Measurements from ENCODE around the gene SLC8A3.

SLC8A3 gene

DNA sequence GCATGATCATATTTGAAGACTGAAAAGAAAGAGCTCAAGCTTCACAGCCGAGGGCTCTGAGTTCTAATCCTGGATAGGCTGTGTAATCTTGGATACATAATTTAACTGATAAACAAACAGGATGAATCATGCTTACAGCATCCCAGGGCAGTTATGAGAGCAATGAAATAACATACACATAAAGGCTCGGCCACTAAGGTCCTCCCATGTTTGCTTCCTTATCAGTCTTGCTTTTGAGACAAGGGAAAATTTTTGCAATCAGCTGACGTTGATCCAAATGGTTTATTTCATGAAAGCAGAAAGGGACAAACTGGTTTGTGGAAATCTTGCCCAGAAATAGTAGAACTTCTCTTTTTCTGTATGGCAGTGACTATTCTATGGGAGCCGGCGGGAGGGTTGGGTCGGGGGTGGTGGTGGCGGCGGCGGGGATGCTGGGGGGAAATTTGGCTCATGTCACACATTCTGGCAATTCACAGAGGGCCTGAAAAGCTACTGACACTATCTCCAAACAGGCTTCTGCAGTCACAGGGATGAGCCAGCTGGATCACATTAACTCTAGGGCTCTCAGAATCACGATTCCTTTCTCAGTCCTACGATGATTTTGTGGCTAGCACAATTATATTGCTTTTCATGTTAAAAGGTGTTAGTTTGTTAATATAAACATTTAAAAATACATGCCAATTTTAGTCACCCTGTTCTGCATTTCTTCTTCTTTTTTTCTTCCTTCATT is 124.5 kb downstream of the SLC8A3 start:
- DNase-seq = no peak

DNA sequence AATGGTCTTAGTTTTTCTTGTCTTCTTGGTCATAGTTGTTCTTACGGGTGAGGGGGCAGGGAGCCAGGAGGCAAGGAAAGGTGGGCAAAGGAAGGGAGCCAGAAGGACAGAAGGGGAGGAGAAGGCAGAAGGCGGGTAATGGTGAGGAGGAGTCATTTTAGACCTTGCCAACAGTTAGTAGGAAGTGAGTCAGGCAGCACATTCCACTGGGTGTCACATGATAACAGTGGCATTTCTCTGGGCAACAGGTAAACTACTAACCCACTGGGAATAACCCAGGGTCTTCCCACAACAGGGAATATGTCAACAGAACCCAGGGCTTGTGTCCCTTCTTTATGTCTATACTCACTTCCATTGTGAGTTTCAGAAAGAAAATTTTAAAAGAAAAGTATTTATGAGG is 127.6 kb downstream of the SLC8A3 start:
- DNase-seq = no peak

DNA sequence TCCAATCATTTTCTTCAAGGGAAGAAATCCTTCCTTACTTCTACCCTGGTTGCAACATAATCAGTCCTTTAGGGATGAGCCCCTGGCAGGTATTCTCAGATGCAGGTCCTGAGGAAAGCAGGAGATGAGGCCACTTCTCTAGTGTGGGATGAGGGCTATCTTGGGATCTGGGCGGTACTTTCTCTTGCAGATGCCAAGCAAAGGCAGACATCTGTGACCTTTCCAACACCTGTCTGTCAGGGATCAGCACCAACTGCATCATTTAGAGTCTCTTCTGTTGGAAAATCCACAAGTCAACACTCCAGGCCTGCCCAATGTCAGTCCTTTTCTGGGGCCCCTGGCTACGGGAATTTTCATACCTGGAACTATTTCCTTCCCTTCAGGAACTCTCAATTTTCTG is 129.2 kb downstream of the SLC8A3 start:
- no peak for DNase-seq

DNA sequence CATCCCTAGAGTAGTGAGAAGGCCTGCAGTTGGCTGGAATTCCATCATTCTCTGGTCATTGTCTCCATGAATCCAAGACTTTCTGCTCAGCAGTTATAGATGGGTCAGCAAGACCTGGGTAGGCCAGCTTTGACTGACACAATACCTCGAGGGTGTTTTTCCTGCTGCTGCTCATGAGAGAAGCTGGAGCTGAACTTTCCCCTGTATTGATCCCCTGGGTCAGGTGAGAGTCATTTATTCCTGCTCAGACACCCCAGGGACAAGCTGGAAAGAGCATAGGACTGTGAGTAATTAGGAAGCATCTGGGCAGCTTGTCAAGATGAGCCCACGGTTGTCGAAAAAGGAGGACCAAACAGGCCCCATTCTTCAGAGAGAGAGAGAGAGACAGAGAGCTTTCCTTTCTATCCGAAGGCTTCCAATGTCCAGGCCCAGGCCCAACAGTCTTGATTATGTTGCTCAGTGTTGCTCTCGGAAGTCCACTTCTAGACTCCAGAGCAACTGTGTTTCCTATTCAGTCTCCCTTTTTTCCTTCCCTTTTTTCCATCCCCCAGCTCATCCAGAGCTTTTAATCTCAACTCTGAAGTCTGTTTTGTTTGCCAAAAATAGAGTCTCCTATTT is 131.1 kb downstream of the SLC8A3 start:
- no peak for DNase-seq

DNA sequence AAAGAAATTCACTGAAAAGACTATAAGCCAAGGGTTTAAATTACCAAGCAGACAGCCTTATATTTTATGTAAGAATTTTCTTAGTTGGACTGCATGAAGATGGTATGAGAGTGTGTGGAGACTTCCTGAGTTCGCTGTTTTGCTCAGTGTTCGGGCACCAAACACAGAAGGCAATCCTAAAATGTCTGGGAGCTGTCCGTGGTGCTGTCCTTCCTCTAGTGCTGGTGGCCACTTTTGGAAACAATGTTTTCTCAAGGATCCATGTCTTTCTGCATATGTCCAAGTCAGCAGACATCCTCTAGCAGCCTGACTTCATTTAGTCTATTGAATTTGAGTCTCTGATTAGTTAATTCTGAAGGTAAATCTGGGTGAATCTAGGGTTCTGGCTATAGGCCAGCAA is 135.8 kb downstream of the SLC8A3 start:
- DNase-seq = no peak

DNA sequence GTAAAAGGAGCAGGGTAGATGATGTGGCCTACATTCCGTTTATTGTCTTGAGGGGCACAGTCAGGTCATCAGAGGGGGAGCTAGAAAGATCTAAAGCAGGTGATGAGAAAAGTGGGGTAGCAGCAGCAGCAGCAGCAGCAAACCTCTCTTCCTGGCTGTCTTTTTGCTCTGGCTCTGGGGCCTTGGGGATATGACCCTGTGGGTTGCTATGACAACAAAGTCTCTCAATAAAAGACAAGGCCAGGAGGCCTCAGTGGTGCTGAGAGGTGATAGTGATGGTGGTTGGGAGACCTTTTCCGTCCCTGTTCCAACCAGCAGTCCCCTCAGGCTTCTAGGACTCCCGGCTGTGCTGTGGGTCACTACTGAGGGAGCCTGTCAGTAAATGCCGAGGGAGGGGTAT is 138.6 kb downstream of the SLC8A3 start:
- DNase-seq = no peak

DNA sequence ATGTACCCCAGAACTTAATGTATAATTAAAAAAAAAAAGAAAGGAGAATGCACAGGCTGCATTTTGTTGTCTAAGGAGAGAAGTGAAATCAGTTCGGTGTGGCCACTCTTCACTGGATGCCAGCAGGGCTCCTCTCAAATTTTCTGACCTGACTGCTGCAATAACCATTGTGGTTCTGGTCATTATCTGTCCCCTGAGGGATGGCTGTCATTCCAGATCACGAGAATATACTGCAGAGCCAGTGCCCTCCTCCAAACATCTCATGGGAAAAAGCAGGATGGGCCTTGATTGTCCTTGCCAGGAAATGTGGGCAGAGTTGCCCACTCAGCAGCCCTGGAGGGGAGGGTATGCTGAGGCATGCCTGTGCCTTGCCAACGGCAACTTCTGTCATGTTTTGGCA is 139.1 kb downstream of the SLC8A3 start:
- no peak for DNase-seq

DNA sequence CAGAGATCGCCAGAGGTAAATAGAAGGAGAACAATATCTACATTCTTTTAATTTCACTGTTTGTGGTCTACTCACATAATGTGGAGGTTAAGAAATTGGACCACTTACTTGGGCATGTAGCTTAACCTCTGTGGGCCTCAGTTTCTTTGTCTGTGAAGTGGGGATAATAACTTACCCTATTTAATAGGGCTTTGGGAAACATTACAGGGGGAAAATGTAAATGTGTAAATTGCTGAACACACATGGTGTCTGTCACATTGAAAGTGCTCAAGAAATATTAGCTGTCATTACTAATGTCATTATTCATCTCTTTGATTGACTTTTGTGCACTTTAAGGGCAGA is 140.5 kb downstream of the SLC8A3 start:
- no peak for DNase-seq

DNA sequence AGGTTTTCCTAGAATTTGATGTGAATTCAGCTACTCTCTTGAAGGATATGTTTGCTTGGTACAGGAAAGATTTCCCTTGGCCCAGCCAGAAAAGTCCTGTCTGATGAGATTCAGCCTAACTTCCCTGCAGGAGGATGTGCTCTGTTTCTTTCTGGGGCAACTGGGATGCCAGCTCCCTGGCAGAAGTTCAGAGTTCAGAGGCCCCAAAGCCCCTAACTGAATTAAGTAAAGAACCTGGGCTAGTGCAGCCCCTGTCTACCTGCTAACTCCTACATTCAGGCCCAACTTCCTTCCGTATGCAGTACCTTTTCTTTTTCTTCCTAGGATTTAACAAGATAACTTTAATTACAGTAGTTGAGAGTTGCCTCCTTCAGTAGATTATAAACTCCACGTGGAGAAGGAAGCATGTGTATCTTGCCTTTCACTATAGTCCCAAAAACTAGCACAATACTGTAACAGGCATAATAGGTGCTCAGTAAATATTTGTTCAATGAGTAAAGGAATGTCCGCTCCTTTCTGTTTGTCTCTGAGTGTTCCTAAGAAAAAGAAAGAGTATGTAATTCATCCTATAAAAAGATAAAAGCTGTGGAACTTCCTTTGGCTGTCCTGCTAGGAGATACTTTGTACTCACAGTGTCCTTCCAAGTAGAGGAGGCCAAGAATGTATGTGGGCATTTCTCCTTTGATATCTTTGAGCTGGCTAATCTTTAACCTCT is 141.0 kb downstream of the SLC8A3 start:
- no peak for DNase-seq

DNA sequence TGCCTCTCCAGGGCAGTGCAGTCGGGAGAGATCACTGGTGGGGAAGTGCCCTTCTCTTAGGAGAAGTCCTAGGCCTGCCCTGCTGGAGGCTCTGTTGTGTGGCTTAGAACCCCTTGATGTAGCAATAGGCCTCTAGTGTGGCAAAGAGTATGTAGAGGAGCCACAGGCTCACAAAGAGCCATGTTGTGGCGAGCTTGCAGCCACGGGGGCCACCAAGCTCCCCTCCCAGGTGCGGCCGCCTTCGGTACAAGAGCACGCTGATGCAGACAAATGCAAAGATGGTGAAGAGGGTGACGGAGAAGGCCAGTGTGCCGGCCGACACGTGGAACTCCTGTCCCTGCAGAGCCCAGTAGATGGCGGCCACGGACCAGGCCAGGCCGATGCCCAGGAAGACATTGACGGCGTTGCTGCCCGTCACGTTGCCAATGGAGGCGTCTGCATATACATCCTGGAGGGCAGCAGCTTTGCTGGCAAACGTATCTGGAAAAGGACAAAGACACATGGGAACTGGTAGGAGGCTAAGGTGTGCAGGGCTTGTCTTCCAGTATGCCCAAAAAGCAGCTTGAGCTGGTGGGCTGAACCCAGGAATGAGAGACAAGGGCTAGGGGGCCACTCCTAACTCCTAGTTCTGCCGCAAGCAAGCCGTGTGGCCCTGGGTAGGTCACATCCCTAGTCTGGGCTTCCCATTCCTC is 142.8 kb downstream of the SLC8A3 start:
- peak; percentile 31 for DNase-seq

DNA sequence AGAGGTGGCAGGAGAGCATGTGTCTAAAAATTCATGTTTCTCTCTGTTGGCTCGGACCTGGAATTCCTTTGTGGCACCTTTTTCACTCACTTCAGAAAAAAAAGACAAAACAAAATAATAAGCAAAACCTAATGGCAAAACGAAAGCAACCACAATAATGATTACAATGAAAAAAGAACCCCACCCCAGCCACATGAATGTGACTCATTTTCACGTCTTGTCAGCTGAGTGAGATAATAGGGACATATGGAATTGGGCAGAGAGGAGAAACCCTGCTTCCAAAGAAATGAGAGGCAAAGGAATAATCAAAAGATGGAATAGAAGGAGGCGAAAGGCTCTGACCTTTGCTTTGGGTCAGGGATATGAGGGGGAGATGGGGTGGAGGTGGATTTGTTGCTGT is 143.4 kb downstream of the SLC8A3 start:
- no peak for DNase-seq

DNA sequence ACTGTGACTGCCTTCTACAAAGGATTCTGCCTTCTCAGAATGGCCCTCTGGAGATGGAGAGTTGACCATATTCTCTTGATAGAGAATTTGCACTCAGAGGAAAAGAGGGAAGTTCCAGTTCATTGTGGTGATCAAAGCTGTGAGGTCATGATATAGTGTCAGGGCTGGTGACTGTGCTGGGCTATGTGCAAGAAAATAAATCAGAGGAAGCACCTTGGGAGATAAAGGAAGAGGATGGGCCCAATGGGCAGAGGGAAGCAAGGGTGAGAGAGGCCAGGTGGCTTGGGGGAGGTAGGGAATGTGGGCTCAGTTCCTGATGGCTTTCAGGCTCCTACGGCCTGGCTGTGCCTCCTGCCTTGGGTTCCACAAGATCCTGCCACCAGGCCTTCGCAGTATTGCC is 145.8 kb downstream of the SLC8A3 start:
- no peak for DNase-seq

DNA sequence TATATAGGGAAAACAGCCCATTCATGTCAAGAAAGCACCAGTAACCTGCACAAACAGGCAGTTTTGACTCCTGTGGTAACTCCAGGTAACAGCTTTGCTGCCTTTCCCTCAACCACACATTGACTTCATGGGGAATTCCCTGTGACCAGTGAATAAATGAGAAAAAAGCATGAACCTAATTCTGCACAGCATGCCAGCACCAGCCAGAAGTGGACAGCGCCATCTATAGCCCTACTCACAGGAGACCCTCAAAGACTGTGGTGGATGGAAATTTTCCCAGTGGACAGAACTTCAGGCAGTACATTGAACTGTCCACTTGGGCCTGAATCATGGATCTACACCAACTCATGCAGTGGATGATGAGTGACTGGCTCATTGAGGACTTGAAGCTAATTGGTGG is 152.1 kb downstream of the SLC8A3 start:
- DNase-seq = no peak

DNA sequence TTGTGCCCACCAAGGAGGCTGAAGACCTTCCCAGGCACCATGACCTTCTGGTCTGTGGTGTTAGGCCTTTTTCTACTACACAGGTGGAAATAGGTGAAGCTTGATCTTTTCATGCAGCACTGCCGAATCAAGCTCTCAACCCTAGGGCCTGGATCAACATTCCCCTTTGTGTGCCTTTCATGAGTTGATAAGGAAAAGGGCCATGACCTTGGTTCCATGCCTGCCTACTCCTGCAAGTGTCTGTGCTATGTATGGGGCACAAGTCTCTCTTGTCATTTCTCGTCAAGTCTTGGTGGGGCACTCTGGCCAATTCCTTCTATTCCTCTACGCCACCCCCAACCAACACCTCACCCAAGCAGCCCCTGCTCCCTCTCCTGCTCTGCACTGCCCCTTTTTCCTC is 154.5 kb downstream of the SLC8A3 start:
- DNase-seq = no peak

DNA sequence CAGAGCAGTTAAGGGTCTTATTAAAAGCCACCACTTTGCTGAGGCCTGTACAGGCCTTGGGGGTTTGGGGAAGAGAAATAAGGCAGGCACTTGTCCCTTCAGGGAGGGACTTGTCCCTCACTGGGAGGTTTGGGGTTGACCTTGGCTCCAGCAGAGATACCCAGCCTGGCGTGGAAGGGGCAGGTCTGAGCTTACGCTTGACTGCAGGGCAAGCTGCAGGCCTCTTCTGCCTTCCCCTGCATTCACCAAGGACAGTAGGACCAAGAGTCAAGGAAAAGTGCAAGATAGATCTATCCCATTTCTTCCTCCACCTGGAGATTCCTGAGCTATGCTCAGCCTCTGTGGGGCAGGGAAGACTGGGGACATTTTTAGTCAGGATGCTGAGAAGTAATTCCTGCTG is 155.2 kb downstream of the SLC8A3 start:
- DNase-seq = no peak

DNA sequence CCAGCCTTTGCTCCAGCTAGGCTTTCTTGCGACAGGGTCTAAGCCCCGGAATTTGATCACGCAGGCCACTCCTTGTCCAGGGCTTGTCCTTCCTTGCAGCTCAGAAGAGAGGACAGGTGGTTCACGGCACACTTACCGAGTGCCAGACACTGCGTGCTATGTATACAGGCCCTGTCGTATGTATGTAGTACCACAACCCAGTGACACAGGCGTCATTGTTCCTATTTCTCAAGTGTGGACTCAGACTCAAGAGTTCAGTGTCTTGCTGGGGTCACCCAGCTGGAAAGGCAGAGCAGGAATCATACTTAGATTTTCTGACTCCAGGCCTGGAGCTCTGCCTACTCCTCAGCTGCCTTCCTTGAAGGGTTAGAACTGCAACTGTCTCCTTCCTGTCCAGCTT is 155.6 kb downstream of the SLC8A3 start:
- DNase-seq = no peak

DNA sequence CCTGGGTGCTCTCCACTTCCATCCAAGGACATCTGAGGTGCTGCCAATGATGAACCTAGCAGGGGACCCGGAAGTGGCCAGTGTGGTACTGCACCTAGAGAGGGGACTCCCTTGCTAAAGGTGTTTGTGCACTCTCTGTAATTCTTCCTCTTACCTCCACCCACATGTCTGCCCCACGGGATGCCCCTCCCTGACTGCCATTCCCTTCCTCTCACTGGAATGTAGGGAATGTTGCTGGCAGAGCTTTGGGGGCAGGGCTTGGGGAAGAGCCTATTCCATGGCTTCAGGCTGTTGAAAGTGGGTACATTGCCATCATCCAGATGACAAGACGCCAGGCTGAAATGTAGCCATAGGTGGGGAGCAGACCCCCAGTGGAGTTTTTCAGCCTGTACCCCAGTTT is 156.3 kb downstream of the SLC8A3 start:
- no peak for DNase-seq

DNA sequence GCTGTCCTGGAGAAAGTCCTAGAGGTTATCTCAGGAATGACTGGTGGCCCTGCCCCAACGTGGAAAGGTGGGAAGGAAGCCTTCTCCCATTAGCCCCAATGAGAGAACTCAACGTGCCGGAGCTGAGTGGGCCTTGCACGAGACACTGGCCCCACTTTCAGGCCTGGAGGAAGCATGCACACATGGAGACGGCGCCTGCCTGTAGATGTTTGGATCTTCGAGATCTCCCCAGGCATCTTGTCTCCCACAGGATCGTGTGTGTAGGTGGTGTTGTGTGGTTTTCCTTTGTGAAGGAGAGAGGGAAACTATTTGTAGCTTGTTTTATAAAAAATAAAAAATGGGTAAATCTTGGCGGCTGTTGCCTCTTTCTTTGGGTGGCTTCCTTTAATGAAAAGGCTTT is 156.7 kb downstream of the SLC8A3 start:
- DNase-seq = no peak

DNA sequence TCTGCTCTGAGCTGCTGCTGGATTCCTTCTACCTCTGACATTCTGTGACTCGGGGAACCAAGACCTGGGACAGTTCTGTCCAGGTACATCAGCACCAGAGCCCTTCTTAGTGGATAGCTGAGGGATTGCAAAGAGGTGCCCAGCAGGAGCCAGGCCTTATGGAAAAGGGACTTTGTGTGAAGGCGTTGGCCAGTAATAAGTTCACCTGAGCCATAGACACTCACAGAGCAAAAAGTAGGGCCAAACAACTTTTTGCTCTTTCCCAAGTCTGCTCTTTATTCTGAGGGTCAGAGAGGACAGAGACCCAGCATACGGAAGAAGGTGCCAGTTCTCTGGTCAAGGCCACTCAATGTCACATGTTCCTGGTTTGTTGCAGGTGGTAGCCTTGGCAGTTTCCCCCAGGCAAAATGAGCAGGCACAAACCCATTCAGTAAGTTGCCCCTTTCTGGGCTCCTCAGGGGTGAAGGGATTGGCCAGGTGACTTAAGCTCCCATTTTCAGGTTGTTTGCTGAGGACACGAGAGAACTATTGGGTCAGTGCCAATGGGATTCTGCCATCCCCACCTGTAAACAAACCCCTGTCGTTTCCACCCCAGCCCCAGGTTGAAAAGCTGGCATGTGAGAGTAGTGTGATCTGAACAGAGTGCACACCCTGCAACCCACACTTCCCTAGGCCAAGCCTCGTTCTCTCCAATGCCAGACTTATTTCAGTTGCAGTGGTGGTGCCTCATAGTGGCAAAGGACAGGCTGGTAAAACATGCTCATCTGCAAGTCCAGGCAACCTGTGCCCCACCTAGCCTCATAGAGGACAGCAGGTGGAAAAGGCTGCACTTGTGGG is 159.2 kb downstream of the SLC8A3 start:
- no peak for DNase-seq

DNA sequence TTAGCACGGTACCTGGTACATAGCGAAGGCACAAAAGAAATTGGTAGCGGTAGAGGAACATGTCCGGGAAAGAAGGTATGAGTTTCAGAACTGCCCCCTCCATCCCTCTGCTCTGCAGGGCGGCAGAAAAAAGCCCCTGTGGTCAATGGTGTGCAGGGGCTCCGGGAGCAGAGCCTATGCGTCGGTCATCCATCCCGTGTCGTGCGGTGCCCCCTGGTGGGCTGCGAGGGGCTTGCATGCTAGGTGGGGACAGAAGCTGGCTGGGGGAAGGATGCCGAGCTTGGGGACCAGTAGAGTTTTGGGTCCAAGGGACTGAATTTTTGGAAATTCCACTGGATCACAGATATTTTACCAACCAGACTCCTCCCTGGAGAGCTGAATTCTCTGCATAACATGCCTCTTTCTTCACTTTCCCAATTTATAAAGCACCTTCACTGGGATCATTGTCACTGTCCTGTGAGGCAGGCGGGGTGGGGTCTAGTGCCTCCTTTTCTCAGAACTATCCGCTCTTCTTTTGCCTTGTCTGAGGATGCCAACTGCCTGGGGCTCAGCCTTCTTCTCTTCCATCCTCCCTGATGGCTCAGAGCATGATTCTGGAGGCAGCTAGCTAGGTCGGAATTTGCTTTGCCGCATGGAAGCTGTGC is 160.8 kb downstream of the SLC8A3 start:
- no peak for DNase-seq

DNA sequence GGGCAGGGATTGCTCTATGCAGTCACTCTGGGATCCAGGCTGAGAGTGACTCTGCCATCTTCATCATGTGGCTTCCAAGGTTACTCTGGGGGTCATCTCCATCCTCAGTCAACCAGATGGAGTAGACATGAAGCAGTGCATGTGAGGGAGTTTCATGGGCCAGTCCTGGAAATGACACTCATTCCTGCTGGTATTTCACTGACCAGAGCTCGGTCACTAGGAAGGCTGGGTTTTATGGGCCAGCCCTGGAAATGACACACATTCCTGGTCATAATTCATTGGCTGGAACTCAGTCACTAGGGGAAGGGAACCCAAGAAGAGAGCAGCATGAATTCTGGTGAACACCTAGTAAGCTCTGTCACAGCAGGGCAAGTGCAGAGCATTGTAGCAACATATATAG is 164.9 kb downstream of the SLC8A3 start:
- DNase-seq = no peak

DNA sequence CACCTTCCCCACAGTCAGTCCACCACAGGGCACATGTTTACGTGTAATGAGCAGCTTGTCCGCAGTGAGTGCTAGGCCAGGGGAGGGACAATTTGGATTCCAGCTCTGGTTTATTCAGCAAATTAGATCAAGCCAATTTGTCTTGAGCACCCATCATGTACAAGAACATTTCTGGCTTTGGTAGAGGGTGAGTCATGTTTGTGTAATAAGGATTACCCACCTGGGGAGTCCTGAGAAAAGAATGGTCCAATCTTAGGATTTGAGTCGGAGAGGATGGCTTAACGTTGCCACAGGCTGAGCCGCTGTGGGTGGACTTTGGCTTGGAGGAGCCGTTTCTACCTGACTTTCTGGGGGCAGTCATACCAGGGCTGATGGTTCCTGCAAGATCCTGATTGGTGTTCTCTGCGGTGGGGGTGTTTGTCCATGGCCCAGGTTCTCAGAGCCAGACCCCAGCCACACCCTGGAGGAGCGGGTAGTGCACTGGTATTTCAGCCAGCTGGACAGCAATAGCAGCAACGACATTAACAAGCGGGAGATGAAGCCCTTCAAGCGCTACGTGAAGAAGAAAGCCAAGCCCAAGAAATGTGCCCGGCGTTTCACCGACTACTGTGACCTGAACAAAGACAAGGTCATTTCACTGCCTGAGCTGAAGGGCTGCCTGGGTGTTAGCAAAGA is 165.8 kb downstream of the SLC8A3 start:
- no peak for DNase-seq

Measured in NCI-H187 treated with DMSO at 0.1 percent for 48 hours (cell line).